Heart left ventricle (tissue), 16 donors: ENCODE measurements around the gene ADCY1. TPM values are rescaled to one million over a fixed set of nuclear protein-coding genes. Genes with fewer than 3 reads are reported as not detected.

ENCODE experiments used
- ATAC-seq, 4 donors: fragments of 200-7000 bp; cut with Tn5 transposase; one replicate each; pipeline ENCODE4 v1.9.1; 2020 to 2022; ENCODE audit warnings: moderate library complexity in 4 of 4, mild to moderate bottlenecking in 3 of 4, moderate number of reproducible peaks in 1 of 4
- DNase-seq, 5 donors: peaks; one replicate each; pipeline ENCODE4 v3.0.0-alpha.2; 2020
- H3K27ac ChIP-seq, 12 donors: fragments of 200-600 bp; sonication (generic) in 4 of 12; one replicate each; pipeline versions ENCODE4 v1.5.0 to v1.8.0; 2016 to 2022; ENCODE audit warnings: mild to moderate bottlenecking in 2 of 12
- H3K27me3 ChIP-seq, 9 donors: fragments of 200-600 bp; sonication (generic) in 2 of 9; one replicate each; pipeline versions ENCODE4 v1.5.1 to v1.8.0; 2016 to 2022; ENCODE audit warnings: mild to moderate bottlenecking in 3 of 9
- H3K36me3 ChIP-seq, 9 donors: fragments of 200-600 bp; sonication (generic) in 2 of 9; one replicate each; pipeline versions ENCODE4 v1.5.0 to v1.8.0; 2018 to 2022; ENCODE audit warnings: mild to moderate bottlenecking in 2 of 9
- H3K4me1 ChIP-seq, 12 donors: fragments of 200-600 bp; sonication (generic) in 4 of 12; one replicate each; pipeline versions ENCODE4 v1.5.0 to v1.8.0; 2016 to 2022; ENCODE audit warnings: mild to moderate bottlenecking in 3 of 12
- H3K4me3 ChIP-seq, 12 donors: fragments of 200-600 bp; sonication (generic) in 4 of 12; one replicate each; pipeline versions ENCODE4 v1.5.0 to v1.8.0; 2017 to 2022; ENCODE audit warnings: mild to moderate bottlenecking in 9 of 12, moderate library complexity in 4 of 12
- H3K9me3 ChIP-seq, 12 donors: fragments of 200-600 bp; sonication (generic) in 4 of 12; one replicate each; pipeline versions ENCODE4 v1.5.0 to v1.8.0; 2016 to 2022; ENCODE audit warnings: mild to moderate bottlenecking in 1 of 12
- POLR2A ChIP-seq, 2 donors: fragments of 450-650 bp; IDR thresholded peaks; one replicate each; pipeline ENCODE4 v1.6.1; 2017; ENCODE audit warnings: antibody characterized with exemption in 2 of 2, mild to moderate bottlenecking in 2 of 2, moderate library complexity in 2 of 2
- WGBS, 4 donors: extraction: QIAGEN DNeasy Blood & Tissue Kit in 2 of 4; methylation state at CpG; one replicate each; pipeline versions ENCODE4 v1.1.5 to v1.1.7; 2013 to 2018; 5-methylcytosine and 5-hydroxymethylcytosine counted together
- intact Hi-C, 10 donors: fragments of 100-400 bp; cut with DNase I; formaldehyde crosslinking; loops; one replicate each; pipeline versions ENCODE4 v1.11.1 to v1.14.2; 2022
- polyA plus RNA-seq, 2 donors: library from polyadenylated mRNA; stranded (reverse); fragments of 200-250 nt; gene quantifications; one replicate each; pipeline ENCODE4 v1.2.3, GENCODE V29; 2013
- total RNA-seq, 9 donors: library from RNA; depleted of rRNA in 2 of 9; stranded (reverse); fragments of >200 nt in 2 of 9; fragmentation: NEBNext Ultra II Directional in 3 of 9; extraction: Animal tissue kit (Norgen Biotek cat#: 25700) in 3 of 9; gene quantifications; one replicate each; pipeline versions ENCODE4 v1.1.0 to v1.2.4, GENCODE V29; 2016 to 2023
- TF ChIP-seq, protein P1 (sequence below), 12 donors: fragments of 200-600 bp; sonication (generic) in 4 of 12; IDR thresholded peaks; one replicate each; pipeline versions ENCODE4 v1.5.0 to v1.8.0; 2018 to 2022; ENCODE audit warnings: antibody characterized with exemption in 12 of 12, mild to moderate bottlenecking in 5 of 12
- donor health status: ischemic (EF 13 %, LVEDD 7.1; RV severe dilation, severe dysfunction).
- donor health status: healthy with polysubstance abuse.
- donor health status: DM: no; HTN: yes; CAD: no.
- donor health status: DM: no; HTN: no; CAD: no.
- donor health status: ischemic (EF 25% LVEDD 6.9; RV normal size, moderate dysfunction).
- donor health status: ischemic (EF 25% LVEDD 5.7; RV mildly dilated, moderate dysfunction).
- donor health status: healthy.
- donor health status: DM: yes; HTN: yes; CAD: no.
- donor health status: ischemic (EF 35%, LVEDD 5.7; RV mildly dilated, moderate dysfunction).
- donor health status: nonischemic (EF 11% LVEDD 7.7; RV severe dilation, severe dysfunction).
- donor health status: DM: yes; HTN: yes; CAD: no.
- donor health status: PGD.
- donor health status: ischemic (EF 29% LVEDD 5.4; RV normal size, mild dysfunction).
- donor health status: nonischemic (EF 23%, LVEDD 6.1; RV moderate dilation, normal function).

The ADCY1 gene
- total and polyA plus RNA-seq, 11 donors, result 0.73 to 10.8 (median 3.6) TPM

DNA sequence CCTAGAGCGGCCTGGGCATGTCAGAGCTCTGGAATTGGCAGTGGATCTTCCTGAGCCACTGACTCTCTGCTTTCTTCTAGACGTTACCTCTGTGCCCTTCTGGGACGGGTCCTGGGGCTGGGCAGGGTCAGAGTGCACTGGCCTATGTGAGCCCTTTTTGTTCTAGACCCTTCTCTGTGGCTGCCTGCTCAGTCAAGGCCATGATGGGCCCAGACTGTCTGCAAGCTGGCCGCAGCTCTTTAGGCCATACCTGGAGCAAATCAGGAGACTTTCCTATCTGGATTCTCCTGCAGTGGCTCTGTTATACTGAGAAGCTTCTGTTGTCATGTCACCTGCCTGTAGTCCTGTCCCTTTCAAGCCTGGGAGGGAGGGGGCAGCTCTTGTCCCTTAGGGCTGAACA, 70.1 kb downstream of the ADCY1 start:
- Histone ChIP-seq H3K27ac (no peak overlapping the region), H3K4me3 (no peak overlapping the region), H3K27me3 (no peaks in the 10 kb centered on the region), H3K9me3 (no peaks in the 10 kb centered on the region), H3K36me3 (no peaks in the 10 kb centered on the region), H3K4me1 (peaks cover 0 to 20% (median 8%) of the 10 kb centered on the region in 12 donors)
- peak in 1 of 5 donors; percentile 7 for DNase-seq
- 92 to 97% (median 96%) methylated on average over 4 of the region's 4 CpGs for WGBS, 4 donors
- ATAC-seq, result no peak
- no peak for TF ChIP-seq POLR2A (IDR thresholded peaks at IDR 0.05)
- TF ChIP-seq, protein P1, sequence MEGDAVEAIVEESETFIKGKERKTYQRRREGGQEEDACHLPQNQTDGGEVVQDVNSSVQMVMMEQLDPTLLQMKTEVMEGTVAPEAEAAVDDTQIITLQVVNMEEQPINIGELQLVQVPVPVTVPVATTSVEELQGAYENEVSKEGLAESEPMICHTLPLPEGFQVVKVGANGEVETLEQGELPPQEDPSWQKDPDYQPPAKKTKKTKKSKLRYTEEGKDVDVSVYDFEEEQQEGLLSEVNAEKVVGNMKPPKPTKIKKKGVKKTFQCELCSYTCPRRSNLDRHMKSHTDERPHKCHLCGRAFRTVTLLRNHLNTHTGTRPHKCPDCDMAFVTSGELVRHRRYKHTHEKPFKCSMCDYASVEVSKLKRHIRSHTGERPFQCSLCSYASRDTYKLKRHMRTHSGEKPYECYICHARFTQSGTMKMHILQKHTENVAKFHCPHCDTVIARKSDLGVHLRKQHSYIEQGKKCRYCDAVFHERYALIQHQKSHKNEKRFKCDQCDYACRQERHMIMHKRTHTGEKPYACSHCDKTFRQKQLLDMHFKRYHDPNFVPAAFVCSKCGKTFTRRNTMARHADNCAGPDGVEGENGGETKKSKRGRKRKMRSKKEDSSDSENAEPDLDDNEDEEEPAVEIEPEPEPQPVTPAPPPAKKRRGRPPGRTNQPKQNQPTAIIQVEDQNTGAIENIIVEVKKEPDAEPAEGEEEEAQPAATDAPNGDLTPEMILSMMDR (IDR thresholded peaks at IDR 0.05), result no peak
- intact Hi-C loops, result no loop called here

- no peaks in the 10 kb centered on the region for H3K9me3 ChIP-seq
- H3K27ac ChIP-seq, result no peak overlapping the region
- peaks cover 0 to 5% (median 0%) of the 10 kb centered on the region in 9 donors for H3K36me3 ChIP-seq
- 93 to 96% (median 94%) methylated on average over 8 of the region's 8 CpGs for WGBS, 4 donors
- intact Hi-C loops, result no loop called here
- H3K4me3 ChIP-seq, result no peak overlapping the region
- ATAC-seq (no peak), DNase-seq (peak in 1 of 5 donors; percentile 7)
- TF ChIP-seq, protein P1 (IDR thresholded peaks at IDR 0.05), result no peak
- no peak for TF ChIP-seq POLR2A (IDR thresholded peaks at IDR 0.05)
- H3K27me3 ChIP-seq, result no peaks in the 10 kb centered on the region
- H3K4me1 ChIP-seq, result peaks cover 0 to 20% (median 8%) of the 10 kb centered on the region in 12 donors
These were observed 71.2 kb downstream of the ADCY1 start for GRCh38 chr7:45645141-45645969.

DNA sequence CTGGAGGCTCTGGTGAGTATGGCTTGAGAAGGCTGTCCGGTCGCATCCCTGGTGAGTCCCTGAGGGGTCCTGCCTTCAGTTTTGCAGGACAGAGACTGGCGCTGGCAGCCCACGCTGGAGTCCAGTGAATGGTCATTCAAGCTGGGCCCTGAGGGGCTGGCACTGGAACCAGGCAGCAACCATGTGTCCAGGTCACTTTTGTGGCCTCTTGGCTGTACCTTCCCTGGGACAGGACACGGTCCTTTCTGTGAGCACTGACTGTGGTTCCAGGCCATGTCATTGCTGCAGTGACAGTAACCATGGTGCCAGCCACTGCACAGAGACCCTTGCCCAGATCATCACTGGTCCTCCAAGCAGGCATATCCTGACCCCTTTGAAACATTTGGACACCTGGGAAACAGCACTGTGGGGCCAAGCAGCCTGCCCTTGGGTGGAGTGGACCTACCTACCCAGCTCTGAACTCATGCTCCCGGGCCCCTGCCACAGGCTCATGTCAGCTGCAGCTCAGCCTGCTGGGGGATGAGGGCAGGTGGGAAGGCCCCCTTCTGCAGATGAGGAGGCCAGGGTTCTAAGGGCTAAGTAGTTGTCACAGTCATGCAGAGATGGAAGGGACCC, 72.1 kb downstream of the ADCY1 start:
- TF ChIP-seq POLR2A (IDR thresholded peaks at IDR 0.05), result no peak
- TF ChIP-seq, protein P1 (IDR thresholded peaks at IDR 0.05), result no peak
- Histone ChIP-seq H3K9me3 (no peaks in the 10 kb centered on the region), H3K27ac (no peak overlapping the region), H3K36me3 (peaks cover 0 to 5% (median 0%) of the 10 kb centered on the region in 9 donors), H3K4me1 (peaks cover 0 to 26% (median 9%) of the 10 kb centered on the region in 12 donors), H3K27me3 (no peaks in the 10 kb centered on the region), H3K4me3 (no peak overlapping the region)
- peak in 1 of 4 donors; percentile 10 for ATAC-seq
- WGBS, 4 donors, result 95 to 100% (median 98%) methylated on average over 5 to 6 of the region's 6 CpGs; no CpG with 5 or more reads in 1 of the 4 donors
- intact Hi-C loops, result no loop called here
- DNase-seq, result peak in 1 of 5 donors; percentile 16
